Adrenal gland (tissue), 5 donors: ENCODE measurements around the gene SIM1.

Experiments
- CTCF ChIP-seq, 6 experiments: fragments of 450-650 bp in 4 of 6; fragments of 200-600 bp in 2 of 6; sonication (generic) in 1 of 6; IDR thresholded peaks; 1 replicate in 5 of 6; 2 replicates in 1 of 6; pipeline versions ENCODE4 v1.5.1 to v1.8.0; 2016 to 2021; ENCODE audit warnings: antibody characterized with exemption in 6 of 6, mild to moderate bottlenecking in 2 of 6, moderate library complexity in 1 of 6
- POLR2A ChIP-seq, 2 donors: fragments of 450-650 bp; IDR thresholded peaks; one replicate each; pipeline ENCODE4 v1.6.1; 2017; ENCODE audit warnings: antibody characterized with exemption in 2 of 2, mild to moderate bottlenecking in 2 of 2, moderate library complexity in 1 of 2
- donor health status: DM: no; HTN: no; CAD: no.

GRCh38 chr6:100336876-100337275 is 127.8 kb downstream of the SIM1 start:
- TF ChIP-seq CTCF (IDR thresholded peaks at IDR 0.05) (no peak), POLR2A (IDR thresholded peaks at IDR 0.05) (no peak)
